ENCODE measurements around the gene PROZ.

The PROZ gene

DNA sequence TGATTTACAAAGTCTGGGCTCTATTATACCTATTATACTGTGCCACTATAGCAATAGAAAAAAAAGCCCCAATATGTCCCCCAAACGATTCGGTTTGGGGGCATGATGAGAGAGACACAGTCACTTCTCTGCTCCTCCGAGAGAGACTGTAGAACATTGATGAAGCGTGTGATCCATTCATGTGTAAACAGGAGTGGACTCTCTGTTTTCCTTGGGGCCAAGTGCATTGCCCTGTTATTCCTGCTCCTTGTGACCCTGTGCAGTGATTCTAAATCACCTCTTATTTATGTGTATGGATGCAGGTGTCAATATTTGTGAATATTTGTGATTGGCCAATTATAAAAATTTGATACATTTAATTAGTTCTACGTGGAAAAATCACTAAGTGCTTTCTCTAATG, 18.9 kb upstream of the PROZ start:
- TF ChIP-seq, protein P1, sequence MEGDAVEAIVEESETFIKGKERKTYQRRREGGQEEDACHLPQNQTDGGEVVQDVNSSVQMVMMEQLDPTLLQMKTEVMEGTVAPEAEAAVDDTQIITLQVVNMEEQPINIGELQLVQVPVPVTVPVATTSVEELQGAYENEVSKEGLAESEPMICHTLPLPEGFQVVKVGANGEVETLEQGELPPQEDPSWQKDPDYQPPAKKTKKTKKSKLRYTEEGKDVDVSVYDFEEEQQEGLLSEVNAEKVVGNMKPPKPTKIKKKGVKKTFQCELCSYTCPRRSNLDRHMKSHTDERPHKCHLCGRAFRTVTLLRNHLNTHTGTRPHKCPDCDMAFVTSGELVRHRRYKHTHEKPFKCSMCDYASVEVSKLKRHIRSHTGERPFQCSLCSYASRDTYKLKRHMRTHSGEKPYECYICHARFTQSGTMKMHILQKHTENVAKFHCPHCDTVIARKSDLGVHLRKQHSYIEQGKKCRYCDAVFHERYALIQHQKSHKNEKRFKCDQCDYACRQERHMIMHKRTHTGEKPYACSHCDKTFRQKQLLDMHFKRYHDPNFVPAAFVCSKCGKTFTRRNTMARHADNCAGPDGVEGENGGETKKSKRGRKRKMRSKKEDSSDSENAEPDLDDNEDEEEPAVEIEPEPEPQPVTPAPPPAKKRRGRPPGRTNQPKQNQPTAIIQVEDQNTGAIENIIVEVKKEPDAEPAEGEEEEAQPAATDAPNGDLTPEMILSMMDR (conservative IDR thresholded peaks at IDR 0.05; ENCODE audit: low read depth, low read length): no peak
- no peak overlapping the region for H3K4me3 ChIP-seq (ENCODE audit: low read length)
- no peak for DNase-seq (ENCODE audit: low read depth)

- H3K4me3 ChIP-seq (ENCODE audit: low read length): no peak overlapping the region
- TF ChIP-seq, protein P1 (conservative IDR thresholded peaks at IDR 0.05; ENCODE audit: low read depth, low read length): no peak
- no peak for DNase-seq (ENCODE audit: low read depth)
Observed at GRCh38 chr13:113140677-113141600, 17.5 kb upstream of the PROZ start.

GRCh38 chr13:113141601-113141970, 16.9 kb upstream of the PROZ start:
- DNase-seq (ENCODE audit: low read depth): no peak
- TF ChIP-seq, protein P1 (conservative IDR thresholded peaks at IDR 0.05; ENCODE audit: low read depth, low read length): no peak
- H3K4me3 ChIP-seq (ENCODE audit: low read length): no peak overlapping the region

GRCh38 chr13:113142876-113143275, 15.6 kb upstream of the PROZ start:
- H3K4me3 ChIP-seq (ENCODE audit: low read length): no peak overlapping the region
- TF ChIP-seq, protein P1 (conservative IDR thresholded peaks at IDR 0.05; ENCODE audit: low read depth, low read length): no peak
- DNase-seq (ENCODE audit: low read depth): no peak

- DNase-seq (ENCODE audit: low read depth): no peak
- H3K4me3 ChIP-seq (ENCODE audit: low read length): no peak overlapping the region
- TF ChIP-seq, protein P1 (conservative IDR thresholded peaks at IDR 0.05; ENCODE audit: low read depth, low read length): no peak
Observed at GRCh38 chr13:113143466-113144254, 14.8 kb upstream of the PROZ start.

GRCh38 chr13:113144255-113144629, 14.2 kb upstream of the PROZ start:
- no peak for DNase-seq (ENCODE audit: low read depth)
- H3K4me3 ChIP-seq (ENCODE audit: low read length): no peak overlapping the region
- TF ChIP-seq, protein P1 (conservative IDR thresholded peaks at IDR 0.05; ENCODE audit: low read depth, low read length): no peak
